Body of pancreas (tissue), 4 donors: Measurements from ENCODE around the gene TNFAIP8L1. TPM values are rescaled to one million over a fixed set of nuclear protein-coding genes. Genes with fewer than 3 reads are reported as not detected.

Experiments used
- ATAC-seq: fragments of 150-250 bp; one replicate; pipeline ENCODE4 v1.9.1; 2016
- DNase-seq, 4 donors: peaks; one replicate each; pipeline ENCODE4 v3.0.0-alpha.2; 2019
- H3K27ac ChIP-seq, 4 donors: fragments of 200-600 bp; sonication (generic); 1 replicate in 3 of 4; 2 replicates in 1 of 4; pipeline versions ENCODE4 v1.5.1 to v1.6.1; 2016 to 2019; ENCODE audit warnings: mild to moderate bottlenecking in 1 of 4, mixed read lengths in 1 of 4, moderate library complexity in 1 of 4
- H3K27me3 ChIP-seq, 2 donors: fragments of 200-600 bp; sonication (generic); one replicate each; pipeline ENCODE4 v1.6.0; 2016; ENCODE audit warnings: mild to moderate bottlenecking in 1 of 2
- H3K36me3 ChIP-seq, 2 donors: fragments of 200-600 bp; sonication (generic); replicated peaks in 1 of 2; 2 replicates each; pipeline ENCODE4 v1.5.1; 2016; ENCODE audit warnings: low read depth in 2 of 2; ENCODE audit not compliant: insufficient read depth in 1 of 2
- H3K4me1 ChIP-seq: fragments of 200-600 bp; sonication (generic); one replicate; pipeline ENCODE4 v1.6.0; 2016
- H3K4me3 ChIP-seq, 2 donors: fragments of 200-600 bp; sonication (generic); 1 replicate in 1 of 2; 2 replicates in 1 of 2; pipeline ENCODE4 v1.5.1; 2016 to 2019
- H3K9me3 ChIP-seq, 3 donors: fragments of 200-600 bp; sonication (generic); 1 replicate in 2 of 3; 2 replicates in 1 of 3; pipeline ENCODE4 v1.5.1; 2016
- CTCF ChIP-seq, 7 experiments: fragments of 450-650 bp in 4 of 7; fragments of 200-600 bp in 3 of 7; sonication (generic) in 3 of 7; IDR thresholded peaks; one replicate each; pipeline ENCODE4 v1.5.1; 2016 to 2019; ENCODE audit warnings: antibody characterized with exemption in 7 of 7
- POLR2A ChIP-seq, 3 donors: fragments of 450-650 bp; IDR thresholded peaks; one replicate each; pipeline ENCODE4 v1.6.1; 2016; ENCODE audit warnings: antibody characterized with exemption in 3 of 3, mild to moderate bottlenecking in 2 of 3
- whole genome bisulfite sequencing, 2 donors: methylation state at CpG; one replicate each; pipeline ENCODE4 v1.1.5; 2017; 5-methylcytosine and 5-hydroxymethylcytosine counted together
- intact Hi-C: fragments of 100-400 bp; cut with DNase I; formaldehyde crosslinking; loops from one replicate; pipeline ENCODE4 v1.15.1; 2023
- total RNA-seq, 2 donors: library from RNA; depleted of rRNA; stranded (reverse); fragments of >200 nt; gene quantifications; one replicate each; pipeline ENCODE4 v1.1.0, GENCODE V29; 2016

TNFAIP8L1 gene
- total RNA-seq, 2 donors from 2014 or later = 3.4 to 5.3 TPM

DNA sequence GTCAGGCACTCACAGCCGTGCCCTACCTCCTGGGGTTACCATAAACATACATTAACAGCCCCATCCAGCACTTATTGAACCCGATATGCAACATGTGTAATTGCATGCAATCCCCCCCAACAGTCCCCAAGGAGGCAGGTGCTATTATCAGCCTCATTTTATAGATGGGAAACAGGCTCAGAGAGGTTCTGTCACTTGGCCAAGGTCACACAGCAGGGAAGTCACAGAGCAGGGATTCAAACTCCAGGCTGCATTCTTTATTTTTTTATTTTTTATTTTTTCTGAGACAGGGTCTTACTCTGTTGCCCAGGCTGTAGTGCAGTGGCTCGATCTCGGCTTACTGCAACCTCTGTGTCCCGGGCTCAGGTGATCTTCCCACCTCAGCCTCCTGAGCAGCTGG lies 38.4 kb upstream of the TNFAIP8L1 start:
- Histone ChIP-seq H3K4me1 (peaks cover 3% of the 10 kb centered on the region), H3K27me3 (peaks cover 0 to 20% of the 10 kb centered on the region in 2 donors), H3K4me3 (no peak overlapping the region), H3K36me3 (no peaks in the 10 kb centered on the region), H3K27ac (no peak overlapping the region), H3K9me3 (no peaks in the 10 kb centered on the region)
- TF ChIP-seq POLR2A (IDR thresholded peaks at IDR 0.05) (no peak), CTCF (IDR thresholded peaks at IDR 0.05) (no peak)
- no peak for ATAC-seq
- whole genome bisulfite sequencing, 2 donors = 56 to 96% methylated on average over 4 to 5 of the region's 5 CpGs
- no peak for DNase-seq
- intact Hi-C loops = no loop called here

DNA sequence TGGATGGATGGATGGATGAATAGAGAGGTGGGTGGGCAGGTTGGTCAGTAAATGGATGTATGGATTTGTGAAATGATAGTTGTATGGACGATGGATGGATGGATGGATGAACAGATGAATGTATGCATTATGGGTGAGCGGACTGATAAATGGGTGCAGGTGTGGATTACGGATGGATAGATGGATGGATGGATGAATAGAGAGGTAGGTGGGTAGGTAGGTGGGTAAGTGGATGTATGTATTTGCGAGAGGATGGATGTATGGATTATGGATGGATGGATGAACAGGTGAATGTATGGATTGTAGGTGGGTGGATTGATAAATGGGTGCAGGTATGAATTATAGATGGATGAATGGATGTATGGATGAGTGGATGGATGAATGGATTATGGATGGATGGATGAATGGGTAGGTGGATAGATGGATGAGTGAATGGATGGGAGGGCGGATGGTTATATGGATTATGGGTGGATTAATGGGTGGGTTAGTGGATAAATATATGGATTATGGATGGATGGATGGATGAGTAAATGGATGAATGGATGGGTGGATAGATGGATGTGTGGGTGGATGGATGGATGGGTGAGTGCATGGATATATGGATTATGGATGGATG lies 37.0 kb upstream of the TNFAIP8L1 start:
- no peak overlapping the region for H3K27ac ChIP-seq
- H3K4me3 ChIP-seq = no peak overlapping the region
- DNase-seq (no peak), ATAC-seq (no peak)
- H3K36me3 ChIP-seq = no peaks in the 10 kb centered on the region
- peaks cover 8% of the 10 kb centered on the region for H3K4me1 ChIP-seq
- TF ChIP-seq POLR2A (IDR thresholded peaks at IDR 0.05) (no peak), CTCF (IDR thresholded peaks at IDR 0.05) (no peak)
- 78 to 83% methylated on average over 5 of the region's 5 CpGs for WGBS, 2 donors
- intact Hi-C loops = no loop called here
- H3K27me3 ChIP-seq = peaks cover 0 to 16% of the 10 kb centered on the region in 2 donors
- no peaks in the 10 kb centered on the region for H3K9me3 ChIP-seq

- no peaks in the 10 kb centered on the region for H3K36me3 ChIP-seq
- no peak overlapping the region for H3K4me3 ChIP-seq
- intact Hi-C loops = no loop called here
- peaks cover 8% of the 10 kb centered on the region for H3K4me1 ChIP-seq
- 64 to 71% methylated on average over 1 of the region's 1 CpG for WGBS, 2 donors
- H3K9me3 ChIP-seq = no peaks in the 10 kb centered on the region
- TF ChIP-seq POLR2A (IDR thresholded peaks at IDR 0.05) = no peak
- TF ChIP-seq CTCF (IDR thresholded peaks at IDR 0.05) = no peak
- no peak for ATAC-seq
- DNase-seq = no peak
- H3K27me3 ChIP-seq = peaks cover 0 to 13% of the 10 kb centered on the region in 2 donors
- H3K27ac ChIP-seq = no peak overlapping the region
Measured at GRCh38 chr19:4602915-4603314, 36.4 kb upstream of the TNFAIP8L1 start.

- Histone ChIP-seq H3K4me3 (no peak overlapping the region), H3K27ac (no peak overlapping the region), H3K27me3 (no peaks in the 10 kb centered on the region), H3K36me3 (no peaks in the 10 kb centered on the region), H3K4me1 (peaks cover 9% of the 10 kb centered on the region), H3K9me3 (no peaks in the 10 kb centered on the region)
- TF ChIP-seq POLR2A (IDR thresholded peaks at IDR 0.05) (no peak), CTCF (IDR thresholded peaks at IDR 0.05) (no peak)
- intact Hi-C loops = no loop called here
- WGBS, 2 donors = 65 to 78% methylated on average over 5 to 6 of the region's 6 CpGs
- no peak for ATAC-seq
- no peak for DNase-seq
Measured at GRCh38 chr19:4604912-4605311, 34.4 kb upstream of the TNFAIP8L1 start.

- peaks cover 14% of the 10 kb centered on the region for H3K4me1 ChIP-seq
- intact Hi-C loops = no loop called here
- H3K27ac ChIP-seq = no peak overlapping the region
- DNase-seq (no peak), ATAC-seq (no peak)
- H3K9me3 ChIP-seq = no peaks in the 10 kb centered on the region
- WGBS, 2 donors = 85 to 88% methylated on average over 5 of the region's 5 CpGs
- H3K36me3 ChIP-seq = no peaks in the 10 kb centered on the region
- TF ChIP-seq POLR2A (IDR thresholded peaks at IDR 0.05) (no peak), CTCF (IDR thresholded peaks at IDR 0.05) (no peak)
- H3K4me3 ChIP-seq = no peak overlapping the region
- no peaks in the 10 kb centered on the region for H3K27me3 ChIP-seq
Measured at GRCh38 chr19:4606181-4606580, 33.1 kb upstream of the TNFAIP8L1 start.
